Stimulated activated memory B cell treated with anti-CD40 and anti-IgM and Interleukin-4, amounts not matched to agents 10 μg/mL and 1 μg/mL and 100 μg/mL, for 72 hours (primary cell): ENCODE data around the gene SLC38A10.

Experiments
- ATAC-seq: fragments of 150-1000 bp; cut with Tn5 transposase; 2 replicates; pipeline ENCODE4 v1.10.0; 2021
- H3K27ac Mint-ChIP-seq: one replicate; pipeline ENCODE4 v1.8.0; 2022; ENCODE audit warnings: mild to moderate bottlenecking, mixed read lengths
- H3K27me3 Mint-ChIP-seq: one replicate; pipeline ENCODE4 v1.8.0; 2022; ENCODE audit warnings: mixed read lengths
- H3K36me3 Mint-ChIP-seq: one replicate; pipeline ENCODE4 v1.8.0; 2022; ENCODE audit warnings: mixed read lengths
- H3K4me1 Mint-ChIP-seq: one replicate; pipeline ENCODE4 v1.8.0; 2022; ENCODE audit warnings: mixed read lengths
- H3K4me3 Mint-ChIP-seq: one replicate; pipeline ENCODE4 v1.8.0; 2022; ENCODE audit warnings: mild to moderate bottlenecking, moderate library complexity, mixed read lengths
- H3K9me3 Mint-ChIP-seq: one replicate; pipeline ENCODE4 v1.8.0; 2022; ENCODE audit warnings: mixed read lengths

Gene SLC38A10

GRCh38 chr17:81282876-81283275, 12.2 kb downstream of the SLC38A10 start:
- H3K27ac Mint-ChIP-seq, result no peak overlapping the region
- no peaks in the 10 kb centered on the region for H3K27me3 Mint-ChIP-seq
- H3K9me3 Mint-ChIP-seq, result no peaks in the 10 kb centered on the region
- H3K36me3 Mint-ChIP-seq, result peaks cover 39% of the 10 kb centered on the region
- H3K4me3 Mint-ChIP-seq, result no peak overlapping the region
- ATAC-seq, result no peak
- peaks cover 34% of the 10 kb centered on the region for H3K4me1 Mint-ChIP-seq

- Mint-ChIP-seq H3K36me3 (peaks cover 39% of the 10 kb centered on the region), H3K9me3 (no peaks in the 10 kb centered on the region), H3K4me3 (no peak overlapping the region), H3K27ac (no peak overlapping the region), H3K4me1 (peaks cover 35% of the 10 kb centered on the region), H3K27me3 (no peaks in the 10 kb centered on the region)
- ATAC-seq, result no peak
Observed at GRCh38 chr17:81282141-81282540, 13.0 kb downstream of the SLC38A10 start.

- Mint-ChIP-seq H3K4me1 (peaks cover 19% of the 10 kb centered on the region), H3K27ac (no peak overlapping the region), H3K36me3 (peaks cover 45% of the 10 kb centered on the region), H3K27me3 (no peaks in the 10 kb centered on the region), H3K4me3 (no peak overlapping the region), H3K9me3 (no peaks in the 10 kb centered on the region)
- no peak for ATAC-seq
Observed at GRCh38 chr17:81280571-81280970, 14.5 kb downstream of the SLC38A10 start.

- Mint-ChIP-seq H3K36me3 (peaks cover 46% of the 10 kb centered on the region), H3K9me3 (no peaks in the 10 kb centered on the region), H3K4me3 (no peak overlapping the region), H3K4me1 (peaks cover 9% of the 10 kb centered on the region), H3K27me3 (no peaks in the 10 kb centered on the region), H3K27ac (no peak overlapping the region)
- ATAC-seq, result no peak
Observed at GRCh38 chr17:81279278-81280275, 15.5 kb downstream of the SLC38A10 start.

GRCh38 chr17:81278831-81279230, 16.3 kb downstream of the SLC38A10 start:
- Mint-ChIP-seq H3K4me1 (peaks cover 5% of the 10 kb centered on the region), H3K4me3 (no peak overlapping the region), H3K9me3 (no peaks in the 10 kb centered on the region), H3K27ac (no peak overlapping the region), H3K36me3 (peaks cover 46% of the 10 kb centered on the region), H3K27me3 (no peaks in the 10 kb centered on the region)
- no peak for ATAC-seq

GRCh38 chr17:81277946-81278693, 17.0 kb downstream of the SLC38A10 start:
- no peaks in the 10 kb centered on the region for H3K27me3 Mint-ChIP-seq
- H3K36me3 Mint-ChIP-seq, result peaks cover 53% of the 10 kb centered on the region
- no peak for ATAC-seq
- no peak overlapping the region for H3K27ac Mint-ChIP-seq
- no peak overlapping the region for H3K4me3 Mint-ChIP-seq
- no peaks in the 10 kb centered on the region for H3K9me3 Mint-ChIP-seq
- H3K4me1 Mint-ChIP-seq, result peaks cover 5% of the 10 kb centered on the region

- H3K4me3 Mint-ChIP-seq, result no peak overlapping the region
- H3K27me3 Mint-ChIP-seq, result no peaks in the 10 kb centered on the region
- ATAC-seq, result no peak
- H3K27ac Mint-ChIP-seq, result no peak overlapping the region
- peaks cover 5% of the 10 kb centered on the region for H3K4me1 Mint-ChIP-seq
- peaks cover 60% of the 10 kb centered on the region for H3K36me3 Mint-ChIP-seq
- no peaks in the 10 kb centered on the region for H3K9me3 Mint-ChIP-seq
Observed at GRCh38 chr17:81277421-81277820, 17.7 kb downstream of the SLC38A10 start.

- Mint-ChIP-seq H3K27ac (peak overlapping the region; percentile 13), H3K27me3 (no peaks in the 10 kb centered on the region), H3K4me1 (peaks cover 5% of the 10 kb centered on the region), H3K36me3 (peaks cover 61% of the 10 kb centered on the region), H3K4me3 (no peak overlapping the region), H3K9me3 (no peaks in the 10 kb centered on the region)
- ATAC-seq, result no peak
Observed at GRCh38 chr17:81276781-81277180, 18.3 kb downstream of the SLC38A10 start.

GRCh38 chr17:81274471-81274855, 20.6 kb downstream of the SLC38A10 start:
- no peak for ATAC-seq
- Mint-ChIP-seq H3K27ac (no peak overlapping the region), H3K4me3 (no peak overlapping the region), H3K4me1 (peaks cover 5% of the 10 kb centered on the region), H3K36me3 (peaks cover 51% of the 10 kb centered on the region), H3K9me3 (no peaks in the 10 kb centered on the region), H3K27me3 (no peaks in the 10 kb centered on the region)

GRCh38 chr17:81273698-81274470, 21.2 kb downstream of the SLC38A10 start:
- Mint-ChIP-seq H3K27ac (no peak overlapping the region), H3K27me3 (no peaks in the 10 kb centered on the region), H3K9me3 (no peaks in the 10 kb centered on the region), H3K36me3 (peaks cover 51% of the 10 kb centered on the region), H3K4me3 (no peak overlapping the region), H3K4me1 (peaks cover 5% of the 10 kb centered on the region)
- ATAC-seq, result no peak

GRCh38 chr17:81272616-81273015, 22.5 kb downstream of the SLC38A10 start:
- ATAC-seq, result no peak
- no peaks in the 10 kb centered on the region for H3K9me3 Mint-ChIP-seq
- H3K4me3 Mint-ChIP-seq, result no peak overlapping the region
- peaks cover 57% of the 10 kb centered on the region for H3K36me3 Mint-ChIP-seq
- no peaks in the 10 kb centered on the region for H3K27me3 Mint-ChIP-seq
- H3K4me1 Mint-ChIP-seq, result peaks cover 3% of the 10 kb centered on the region
- H3K27ac Mint-ChIP-seq, result no peak overlapping the region

- Mint-ChIP-seq H3K4me1 (no peaks in the 10 kb centered on the region), H3K27me3 (no peaks in the 10 kb centered on the region), H3K4me3 (no peak overlapping the region), H3K36me3 (peaks cover 47% of the 10 kb centered on the region), H3K27ac (no peak overlapping the region), H3K9me3 (no peaks in the 10 kb centered on the region)
- ATAC-seq, result peak; percentile 12
Observed at GRCh38 chr17:81271226-81271625, 23.9 kb downstream of the SLC38A10 start.

GRCh38 chr17:81270279-81270678, 24.8 kb downstream of the SLC38A10 start:
- Mint-ChIP-seq H3K9me3 (no peaks in the 10 kb centered on the region), H3K27ac (no peak overlapping the region), H3K36me3 (peaks cover 48% of the 10 kb centered on the region), H3K27me3 (no peaks in the 10 kb centered on the region), H3K4me3 (no peak overlapping the region), H3K4me1 (no peaks in the 10 kb centered on the region)
- no peak for ATAC-seq

- Mint-ChIP-seq H3K27me3 (no peaks in the 10 kb centered on the region), H3K27ac (no peak overlapping the region), H3K9me3 (no peaks in the 10 kb centered on the region), H3K4me1 (no peaks in the 10 kb centered on the region), H3K4me3 (no peak overlapping the region), H3K36me3 (peaks cover 47% of the 10 kb centered on the region)
- ATAC-seq, result no peak
Observed at GRCh38 chr17:81267390-81268067, 27.6 kb downstream of the SLC38A10 start.
